ENCODE results near the gene EPB41L4B.

DNA sequence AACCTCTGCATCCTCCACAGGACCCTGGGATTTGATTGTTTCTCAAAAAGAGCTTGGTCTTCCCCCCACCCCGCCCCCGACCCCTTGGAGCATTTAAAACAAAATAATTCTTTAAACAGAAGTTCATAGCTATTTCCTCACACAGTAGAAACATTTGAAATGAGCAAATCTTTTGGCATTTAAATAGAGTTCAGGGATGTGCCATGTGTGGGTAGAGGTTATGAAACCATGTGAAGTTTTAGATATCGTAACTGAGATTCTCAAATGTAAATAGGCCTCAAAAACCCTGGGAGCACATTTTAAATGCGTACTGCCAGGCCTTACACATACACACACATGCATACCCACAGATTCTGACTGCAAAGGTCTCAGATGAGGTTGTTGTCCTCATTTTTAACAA is 66.5 kb downstream of the EPB41L4B start:
- TF ChIP-seq, protein P1, sequence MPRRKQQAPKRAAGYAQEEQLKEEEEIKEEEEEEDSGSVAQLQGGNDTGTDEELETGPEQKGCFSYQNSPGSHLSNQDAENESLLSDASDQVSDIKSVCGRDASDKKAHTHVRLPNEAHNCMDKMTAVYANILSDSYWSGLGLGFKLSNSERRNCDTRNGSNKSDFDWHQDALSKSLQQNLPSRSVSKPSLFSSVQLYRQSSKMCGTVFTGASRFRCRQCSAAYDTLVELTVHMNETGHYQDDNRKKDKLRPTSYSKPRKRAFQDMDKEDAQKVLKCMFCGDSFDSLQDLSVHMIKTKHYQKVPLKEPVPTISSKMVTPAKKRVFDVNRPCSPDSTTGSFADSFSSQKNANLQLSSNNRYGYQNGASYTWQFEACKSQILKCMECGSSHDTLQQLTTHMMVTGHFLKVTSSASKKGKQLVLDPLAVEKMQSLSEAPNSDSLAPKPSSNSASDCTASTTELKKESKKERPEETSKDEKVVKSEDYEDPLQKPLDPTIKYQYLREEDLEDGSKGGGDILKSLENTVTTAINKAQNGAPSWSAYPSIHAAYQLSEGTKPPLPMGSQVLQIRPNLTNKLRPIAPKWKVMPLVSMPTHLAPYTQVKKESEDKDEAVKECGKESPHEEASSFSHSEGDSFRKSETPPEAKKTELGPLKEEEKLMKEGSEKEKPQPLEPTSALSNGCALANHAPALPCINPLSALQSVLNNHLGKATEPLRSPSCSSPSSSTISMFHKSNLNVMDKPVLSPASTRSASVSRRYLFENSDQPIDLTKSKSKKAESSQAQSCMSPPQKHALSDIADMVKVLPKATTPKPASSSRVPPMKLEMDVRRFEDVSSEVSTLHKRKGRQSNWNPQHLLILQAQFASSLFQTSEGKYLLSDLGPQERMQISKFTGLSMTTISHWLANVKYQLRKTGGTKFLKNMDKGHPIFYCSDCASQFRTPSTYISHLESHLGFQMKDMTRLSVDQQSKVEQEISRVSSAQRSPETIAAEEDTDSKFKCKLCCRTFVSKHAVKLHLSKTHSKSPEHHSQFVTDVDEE (CRISPR knock-in tag; IDR thresholded peaks at IDR 0.05) = no peak
- TF ChIP-seq ZNF70 (CRISPR knock-in tag; IDR thresholded peaks at IDR 0.05) = no peak
- no peak for TF ChIP-seq ZFP30 (CRISPR knock-in tag; IDR thresholded peaks at IDR 0.05)
- TF ChIP-seq, protein P2, sequence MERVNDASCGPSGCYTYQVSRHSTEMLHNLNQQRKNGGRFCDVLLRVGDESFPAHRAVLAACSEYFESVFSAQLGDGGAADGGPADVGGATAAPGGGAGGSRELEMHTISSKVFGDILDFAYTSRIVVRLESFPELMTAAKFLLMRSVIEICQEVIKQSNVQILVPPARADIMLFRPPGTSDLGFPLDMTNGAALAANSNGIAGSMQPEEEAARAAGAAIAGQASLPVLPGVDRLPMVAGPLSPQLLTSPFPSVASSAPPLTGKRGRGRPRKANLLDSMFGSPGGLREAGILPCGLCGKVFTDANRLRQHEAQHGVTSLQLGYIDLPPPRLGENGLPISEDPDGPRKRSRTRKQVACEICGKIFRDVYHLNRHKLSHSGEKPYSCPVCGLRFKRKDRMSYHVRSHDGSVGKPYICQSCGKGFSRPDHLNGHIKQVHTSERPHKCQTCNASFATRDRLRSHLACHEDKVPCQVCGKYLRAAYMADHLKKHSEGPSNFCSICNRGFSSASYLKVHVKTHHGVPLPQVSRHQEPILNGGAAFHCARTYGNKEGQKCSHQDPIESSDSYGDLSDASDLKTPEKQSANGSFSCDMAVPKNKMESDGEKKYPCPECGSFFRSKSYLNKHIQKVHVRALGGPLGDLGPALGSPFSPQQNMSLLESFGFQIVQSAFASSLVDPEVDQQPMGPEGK (CRISPR knock-in tag; IDR thresholded peaks at IDR 0.05; ENCODE audit: borderline replicate concordance) = no peak
- no peak for TF ChIP-seq BACH2 (CRISPR knock-in tag; IDR thresholded peaks at IDR 0.05; ENCODE audit: borderline replicate concordance)
- TF ChIP-seq, protein P3, sequence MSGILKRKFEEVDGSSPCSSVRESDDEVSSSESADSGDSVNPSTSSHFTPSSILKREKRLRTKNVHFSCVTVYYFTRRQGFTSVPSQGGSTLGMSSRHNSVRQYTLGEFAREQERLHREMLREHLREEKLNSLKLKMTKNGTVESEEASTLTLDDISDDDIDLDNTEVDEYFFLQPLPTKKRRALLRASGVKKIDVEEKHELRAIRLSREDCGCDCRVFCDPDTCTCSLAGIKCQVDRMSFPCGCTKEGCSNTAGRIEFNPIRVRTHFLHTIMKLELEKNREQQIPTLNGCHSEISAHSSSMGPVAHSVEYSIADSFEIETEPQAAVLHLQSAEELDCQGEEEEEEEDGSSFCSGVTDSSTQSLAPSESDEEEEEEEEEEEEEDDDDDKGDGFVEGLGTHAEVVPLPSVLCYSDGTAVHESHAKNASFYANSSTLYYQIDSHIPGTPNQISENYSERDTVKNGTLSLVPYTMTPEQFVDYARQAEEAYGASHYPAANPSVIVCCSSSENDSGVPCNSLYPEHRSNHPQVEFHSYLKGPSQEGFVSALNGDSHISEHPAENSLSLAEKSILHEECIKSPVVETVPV (CRISPR knock-in tag; IDR thresholded peaks at IDR 0.05) = no peak
- TF ChIP-seq OSR1 (CRISPR knock-in tag; IDR thresholded peaks at IDR 0.05) = no peak
- no peak for TF ChIP-seq RARB (CRISPR knock-in tag; IDR thresholded peaks at IDR 0.05)
- TF ChIP-seq, protein P4, sequence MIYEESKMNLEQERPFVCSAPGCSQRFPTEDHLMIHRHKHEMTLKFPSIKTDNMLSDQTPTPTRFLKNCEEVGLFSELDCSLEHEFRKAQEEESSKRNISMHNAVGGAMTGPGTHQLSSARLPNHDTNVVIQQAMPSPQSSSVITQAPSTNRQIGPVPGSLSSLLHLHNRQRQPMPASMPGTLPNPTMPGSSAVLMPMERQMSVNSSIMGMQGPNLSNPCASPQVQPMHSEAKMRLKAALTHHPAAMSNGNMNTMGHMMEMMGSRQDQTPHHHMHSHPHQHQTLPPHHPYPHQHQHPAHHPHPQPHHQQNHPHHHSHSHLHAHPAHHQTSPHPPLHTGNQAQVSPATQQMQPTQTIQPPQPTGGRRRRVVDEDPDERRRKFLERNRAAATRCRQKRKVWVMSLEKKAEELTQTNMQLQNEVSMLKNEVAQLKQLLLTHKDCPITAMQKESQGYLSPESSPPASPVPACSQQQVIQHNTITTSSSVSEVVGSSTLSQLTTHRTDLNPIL (CRISPR knock-in tag; IDR thresholded peaks at IDR 0.05; ENCODE audit: low read depth) = no peak
- no peak for TF ChIP-seq TCF4 (CRISPR knock-in tag; IDR thresholded peaks at IDR 0.05; ENCODE audit: borderline replicate concordance)
- no peak for TF ChIP-seq ZNF565 (CRISPR knock-in tag; conservative IDR thresholded peaks at IDR 0.05; ENCODE audit: low read depth)
- TF ChIP-seq PPARA (CRISPR knock-in tag; IDR thresholded peaks at IDR 0.05; ENCODE audit: borderline replicate concordance) = no peak
